ENCODE data around the gene KRT71.

KRT71 gene

GRCh38 chr12:52499806-52500560 is 53.0 kb downstream of the KRT71 start:
- no peak for DNase-seq (ENCODE audit: extremely low read depth in 1 of 2, low read depth in 1 of 2)

GRCh38 chr12:52498946-52499345 is 54.0 kb downstream of the KRT71 start:
- DNase-seq (ENCODE audit: extremely low read depth in 1 of 2, low read depth in 1 of 2) = no peak

- no peak for DNase-seq (ENCODE audit: extremely low read depth in 1 of 2, low read depth in 1 of 2)
Measured at GRCh38 chr12:52497975-52498374, 55.0 kb downstream of the KRT71 start.

- DNase-seq (ENCODE audit: extremely low read depth in 1 of 2, low read depth in 1 of 2) = no peak
Measured at GRCh38 chr12:52496590-52497071, 56.3 kb downstream of the KRT71 start.

- DNase-seq (ENCODE audit: extremely low read depth in 1 of 2, low read depth in 1 of 2) = no peak
Measured at GRCh38 chr12:52496054-52496453, 56.9 kb downstream of the KRT71 start.

- DNase-seq (ENCODE audit: extremely low read depth in 1 of 2, low read depth in 1 of 2) = no peak
Measured at GRCh38 chr12:52495389-52495788, 57.6 kb downstream of the KRT71 start.

GRCh38 chr12:52494518-52494917 is 58.4 kb downstream of the KRT71 start:
- DNase-seq (ENCODE audit: extremely low read depth in 1 of 2, low read depth in 1 of 2) = no peak

- DNase-seq (ENCODE audit: extremely low read depth in 1 of 2, low read depth in 1 of 2) = no peak
Measured at GRCh38 chr12:52494100-52494499, 58.8 kb downstream of the KRT71 start.

All from stimulated activated CD8-positive, alpha-beta memory T cell treated with anti-CD3 and anti-CD28 coated beads, Interleukin-7, amount 100 ng/mL, for 48 hours (primary cell).